Measurements from ENCODE around the gene WRAP53.

- TF ChIP-seq, protein P1, sequence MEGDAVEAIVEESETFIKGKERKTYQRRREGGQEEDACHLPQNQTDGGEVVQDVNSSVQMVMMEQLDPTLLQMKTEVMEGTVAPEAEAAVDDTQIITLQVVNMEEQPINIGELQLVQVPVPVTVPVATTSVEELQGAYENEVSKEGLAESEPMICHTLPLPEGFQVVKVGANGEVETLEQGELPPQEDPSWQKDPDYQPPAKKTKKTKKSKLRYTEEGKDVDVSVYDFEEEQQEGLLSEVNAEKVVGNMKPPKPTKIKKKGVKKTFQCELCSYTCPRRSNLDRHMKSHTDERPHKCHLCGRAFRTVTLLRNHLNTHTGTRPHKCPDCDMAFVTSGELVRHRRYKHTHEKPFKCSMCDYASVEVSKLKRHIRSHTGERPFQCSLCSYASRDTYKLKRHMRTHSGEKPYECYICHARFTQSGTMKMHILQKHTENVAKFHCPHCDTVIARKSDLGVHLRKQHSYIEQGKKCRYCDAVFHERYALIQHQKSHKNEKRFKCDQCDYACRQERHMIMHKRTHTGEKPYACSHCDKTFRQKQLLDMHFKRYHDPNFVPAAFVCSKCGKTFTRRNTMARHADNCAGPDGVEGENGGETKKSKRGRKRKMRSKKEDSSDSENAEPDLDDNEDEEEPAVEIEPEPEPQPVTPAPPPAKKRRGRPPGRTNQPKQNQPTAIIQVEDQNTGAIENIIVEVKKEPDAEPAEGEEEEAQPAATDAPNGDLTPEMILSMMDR (IDR thresholded peaks at IDR 0.05; ENCODE audit: low read length) = peak; percentile 98
- no peak for TF ChIP-seq EZH2 (optimal IDR thresholded peaks at IDR 0.05; ENCODE audit: low read depth, low read length)
Observed at GRCh38 chr17:7687908-7688807, at the start of gene WRAP53.

All from MM.1S (cell line).